Omental fat pad (tissue), 4 donors: ENCODE results near the gene ARHGAP29. TPM values are rescaled to one million over a fixed set of nuclear protein-coding genes. Genes with fewer than 3 reads are reported as not detected.
A peak's percentile ranks its signal among the peaks of the same experiment; 100 is the strongest.

Source experiments
- ATAC-seq: fragments of 150-250 bp; one replicate; pipeline ENCODE4 v1.9.1; 2016; ENCODE audit warnings: mild to moderate bottlenecking, moderate library complexity; ENCODE audit not compliant: low FRiP score
- DNase-seq: peaks from one replicate; pipeline ENCODE4 v3.0.0-alpha.2; 2019; ENCODE audit warnings: low spot score
- CTCF ChIP-seq, 3 donors: fragments of 450-650 bp; IDR thresholded peaks; one replicate each; pipeline ENCODE4 v1.5.1; 2016 to 2017; ENCODE audit warnings: antibody characterized with exemption in 3 of 3, mild to moderate bottlenecking in 3 of 3, moderate library complexity in 2 of 3
- total RNA-seq, 4 donors: library from RNA; depleted of rRNA; stranded (reverse); fragments of >200 nt; gene quantifications; one replicate each; pipeline ENCODE4 v1.1.0, GENCODE V29; 2016

ARHGAP29 gene
- total RNA-seq, 4 donors from 2014 or later: 43.8 to 129 (median 77.1) TPM

GRCh38 chr1:94244816-94245215 lies 7.4 kb upstream of the ARHGAP29 start:
- no peak for ATAC-seq
- no peak for DNase-seq
- no peak for TF ChIP-seq CTCF (IDR thresholded peaks at IDR 0.05)

GRCh38 chr1:94243665-94244064 lies 6.3 kb upstream of the ARHGAP29 start:
- DNase-seq (no peak), ATAC-seq (no peak)
- no peak for TF ChIP-seq CTCF (IDR thresholded peaks at IDR 0.05)

GRCh38 chr1:94240822-94241221 lies 3.4 kb upstream of the ARHGAP29 start:
- no peak for TF ChIP-seq CTCF (IDR thresholded peaks at IDR 0.05)
- ATAC-seq (no peak), DNase-seq (no peak)

- no peak for DNase-seq
- no peak for ATAC-seq
- no peak for TF ChIP-seq CTCF (IDR thresholded peaks at IDR 0.05)
Observed at GRCh38 chr1:94239796-94240195, 2.4 kb upstream of the ARHGAP29 start.

- ATAC-seq (no peak), DNase-seq (no peak)
- no peak for TF ChIP-seq CTCF (IDR thresholded peaks at IDR 0.05)
Observed at GRCh38 chr1:94239051-94239450, 1.7 kb upstream of the ARHGAP29 start.

- ATAC-seq: peak; percentile 35
- no peak for DNase-seq
- no peak for TF ChIP-seq CTCF (IDR thresholded peaks at IDR 0.05)
Observed at GRCh38 chr1:94236630-94237290, 624 bp downstream of the ARHGAP29 start.

- DNase-seq: no peak
- ATAC-seq: no peak
- no peak for TF ChIP-seq CTCF (IDR thresholded peaks at IDR 0.05)
Observed at GRCh38 chr1:94236013-94236491, 1.3 kb downstream of the ARHGAP29 start.
